Measurements from ENCODE around the gene ARL6IP6. TPM values are rescaled to one million over a fixed set of nuclear protein-coding genes. Genes with fewer than 3 reads are reported as not detected.

The ARL6IP6 gene
- total and polyA plus RNA-seq, 2 experiments from 2014 or later: 18.2 to 23.2 TPM

- H3K9me2 ChIP-seq (replicated peaks; ENCODE audit: insufficient read depth): no peaks in the 10 kb centered on the region
- TF ChIP-seq, protein P1, sequence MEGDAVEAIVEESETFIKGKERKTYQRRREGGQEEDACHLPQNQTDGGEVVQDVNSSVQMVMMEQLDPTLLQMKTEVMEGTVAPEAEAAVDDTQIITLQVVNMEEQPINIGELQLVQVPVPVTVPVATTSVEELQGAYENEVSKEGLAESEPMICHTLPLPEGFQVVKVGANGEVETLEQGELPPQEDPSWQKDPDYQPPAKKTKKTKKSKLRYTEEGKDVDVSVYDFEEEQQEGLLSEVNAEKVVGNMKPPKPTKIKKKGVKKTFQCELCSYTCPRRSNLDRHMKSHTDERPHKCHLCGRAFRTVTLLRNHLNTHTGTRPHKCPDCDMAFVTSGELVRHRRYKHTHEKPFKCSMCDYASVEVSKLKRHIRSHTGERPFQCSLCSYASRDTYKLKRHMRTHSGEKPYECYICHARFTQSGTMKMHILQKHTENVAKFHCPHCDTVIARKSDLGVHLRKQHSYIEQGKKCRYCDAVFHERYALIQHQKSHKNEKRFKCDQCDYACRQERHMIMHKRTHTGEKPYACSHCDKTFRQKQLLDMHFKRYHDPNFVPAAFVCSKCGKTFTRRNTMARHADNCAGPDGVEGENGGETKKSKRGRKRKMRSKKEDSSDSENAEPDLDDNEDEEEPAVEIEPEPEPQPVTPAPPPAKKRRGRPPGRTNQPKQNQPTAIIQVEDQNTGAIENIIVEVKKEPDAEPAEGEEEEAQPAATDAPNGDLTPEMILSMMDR (IDR thresholded peaks at IDR 0.05; ENCODE audit: poor library complexity): no peak
- TF ChIP-seq EZH2phosphoT487 (IDR thresholded peaks at IDR 0.05; ENCODE audit: low read depth, severe bottlenecking, unreplicated experiment): no peak
- TF ChIP-seq EZH2 (IDR thresholded peaks at IDR 0.05; ENCODE audit: borderline replicate concordance): no peak
- H3K36me3 ChIP-seq (replicated peaks; ENCODE audit: insufficient read depth, low read depth): no peaks in the 10 kb centered on the region
- H4K20me1 ChIP-seq (ENCODE audit: insufficient read depth, poor library complexity, severe bottlenecking): no peaks in the 10 kb centered on the region
- no peak overlapping the region for H3K4me2 ChIP-seq
- DNase-seq (ENCODE audit: low spot score): no peak
- H3K9me3 ChIP-seq (ENCODE audit: low read depth): no peaks in the 10 kb centered on the region
- no peak overlapping the region for H3K27ac ChIP-seq
- H3K79me2 ChIP-seq: no peaks in the 10 kb centered on the region
- H3K27me3 ChIP-seq: no peaks in the 10 kb centered on the region
- H2AFZ ChIP-seq: no peak overlapping the region
- H3K4me1 ChIP-seq (ENCODE audit: insufficient read depth): no peaks in the 10 kb centered on the region
- 78% methylated on average over 3 of the region's 3 CpGs for WGBS (ENCODE audit: low lambda C conversion rate, missing lambda C conversion rate)
- H3K4me3 ChIP-seq: no peak overlapping the region
Observed at GRCh38 chr2:152791979-152792378, 73.6 kb downstream of the ARL6IP6 start.

GRCh38 chr2:152792974-152793373, 74.6 kb downstream of the ARL6IP6 start:
- WGBS (ENCODE audit: low lambda C conversion rate, missing lambda C conversion rate): 64% methylated on average over 4 of the region's 4 CpGs
- no peak for DNase-seq (ENCODE audit: low spot score)
- TF ChIP-seq, protein P1 (IDR thresholded peaks at IDR 0.05; ENCODE audit: poor library complexity): no peak
- TF ChIP-seq EZH2phosphoT487 (IDR thresholded peaks at IDR 0.05; ENCODE audit: low read depth, severe bottlenecking, unreplicated experiment): no peak
- TF ChIP-seq EZH2 (IDR thresholded peaks at IDR 0.05; ENCODE audit: borderline replicate concordance): no peak
- H3K9me3 ChIP-seq (ENCODE audit: low read depth): no peaks in the 10 kb centered on the region
- H3K9me2 ChIP-seq (replicated peaks; ENCODE audit: insufficient read depth): no peaks in the 10 kb centered on the region
- H3K4me1 ChIP-seq (ENCODE audit: insufficient read depth): no peaks in the 10 kb centered on the region
- H2AFZ ChIP-seq: no peak overlapping the region
- no peak overlapping the region for H3K4me3 ChIP-seq
- no peak overlapping the region for H3K27ac ChIP-seq
- no peaks in the 10 kb centered on the region for H3K36me3 ChIP-seq (replicated peaks; ENCODE audit: insufficient read depth, low read depth)
- no peaks in the 10 kb centered on the region for H3K79me2 ChIP-seq
- no peak overlapping the region for H3K4me2 ChIP-seq
- H3K27me3 ChIP-seq: no peaks in the 10 kb centered on the region
- no peaks in the 10 kb centered on the region for H4K20me1 ChIP-seq (ENCODE audit: insufficient read depth, poor library complexity, severe bottlenecking)

DNA sequence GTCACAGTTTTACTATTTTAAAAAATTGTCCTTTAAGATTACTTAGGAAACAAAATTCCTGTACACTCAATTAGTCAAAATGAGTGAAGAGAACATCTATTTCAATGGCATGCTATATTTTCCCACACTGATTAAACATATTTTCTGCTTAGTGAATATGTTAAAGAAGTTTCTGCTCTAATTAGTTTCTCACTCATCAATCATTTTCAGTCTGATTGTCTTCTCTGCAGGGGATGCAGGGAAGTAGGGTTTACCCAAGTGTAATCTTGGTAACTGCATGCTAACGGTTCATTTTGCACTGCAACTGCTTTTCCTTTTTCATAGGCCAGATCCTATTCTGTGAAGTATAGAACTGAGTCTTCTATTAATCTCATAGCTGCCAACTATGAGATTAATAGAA, 78.5 kb downstream of the ARL6IP6 start:
- Histone ChIP-seq H3K9me2 (replicated peaks; ENCODE audit: insufficient read depth) (no peaks in the 10 kb centered on the region), H4K20me1 (ENCODE audit: insufficient read depth, poor library complexity, severe bottlenecking) (no peaks in the 10 kb centered on the region), H3K4me3 (no peak overlapping the region), H3K27ac (no peak overlapping the region), H3K9me3 (ENCODE audit: low read depth) (no peaks in the 10 kb centered on the region), H2AFZ (no peak overlapping the region), H3K79me2 (no peaks in the 10 kb centered on the region), H3K4me2 (no peak overlapping the region), H3K4me1 (ENCODE audit: insufficient read depth) (no peaks in the 10 kb centered on the region), H3K27me3 (no peaks in the 10 kb centered on the region), H3K36me3 (replicated peaks; ENCODE audit: insufficient read depth, low read depth) (no peaks in the 10 kb centered on the region)
- WGBS (ENCODE audit: low lambda C conversion rate, missing lambda C conversion rate): 74% methylated on average over 1 of the region's 1 CpG
- DNase-seq (ENCODE audit: low spot score): no peak
- TF ChIP-seq EZH2phosphoT487 (IDR thresholded peaks at IDR 0.05; ENCODE audit: low read depth, severe bottlenecking, unreplicated experiment) (no peak), EZH2 (IDR thresholded peaks at IDR 0.05; ENCODE audit: borderline replicate concordance) (no peak)
- TF ChIP-seq, protein P1 (IDR thresholded peaks at IDR 0.05; ENCODE audit: poor library complexity): no peak

Data from hepatocyte (in vitro differentiated cells).